Adrenal gland (tissue), 12 donors: ENCODE measurements around the gene NSUN7. TPM values are rescaled to one million over a fixed set of nuclear protein-coding genes. Genes with fewer than 3 reads are reported as not detected.

Experiments used
- DNase-seq, 7 donors: peaks; one replicate each; pipeline ENCODE4 v3.0.0-alpha.2; 2019 to 2020
- H3K27ac ChIP-seq, 5 donors: fragments of 200-600 bp; sonication (generic) in 4 of 5; 1 replicate in 3 of 5; 2 replicates in 2 of 5; pipeline versions ENCODE4 v1.5.1 to v1.8.0; 2016 to 2020; ENCODE audit warnings: mild to moderate bottlenecking in 1 of 5
- H3K27me3 ChIP-seq: fragments of 200-600 bp; 2 replicates; pipeline ENCODE4 v1.8.0; 2021
- H3K36me3 ChIP-seq, 2 donors: fragments of 200-600 bp; replicated peaks in 1 of 2; 1 replicate in 1 of 2; 2 replicates in 1 of 2; pipeline versions ENCODE4 v1.5.1 to v1.8.0; 2018 to 2022
- H3K4me1 ChIP-seq, 2 donors: fragments of 200-600 bp; replicated peaks in 1 of 2; 1 replicate in 1 of 2; 2 replicates in 1 of 2; pipeline versions ENCODE4 v1.5.1 to v1.8.0; 2018 to 2021
- H3K4me3 ChIP-seq, 4 donors: fragments of 200-600 bp; sonication (generic) in 3 of 4; one replicate each; pipeline ENCODE4 v1.5.1; 2016 to 2018
- H3K9me3 ChIP-seq, 3 donors: fragments of 200-600 bp; sonication (generic) in 1 of 3; replicated peaks in 1 of 3; 1 replicate in 2 of 3; 2 replicates in 1 of 3; pipeline versions ENCODE4 v1.5.1 to v1.8.0; 2016 to 2021
- POLR2A ChIP-seq, 2 donors: fragments of 450-650 bp; IDR thresholded peaks; one replicate each; pipeline ENCODE4 v1.6.1; 2017; ENCODE audit warnings: antibody characterized with exemption in 2 of 2, mild to moderate bottlenecking in 2 of 2, moderate library complexity in 1 of 2
- WGBS, 4 donors: extraction: QIAGEN DNeasy Blood & Tissue Kit in 2 of 4; methylation state at CpG; one replicate each; pipeline versions ENCODE4 v1.1.5 to v1.1.7; 2013 to 2017; 5-methylcytosine and 5-hydroxymethylcytosine counted together
- intact Hi-C, 2 donors: fragments of 100-400 bp; cut with DNase I; formaldehyde crosslinking; loops; one replicate each; pipeline versions ENCODE4 v1.14.1 to v1.15.0; 2022 to 2023
- polyA plus RNA-seq, 3 donors: library from polyadenylated mRNA; stranded (reverse); fragments of 200-250 nt in 2 of 3; fragments of 350-450 nt in 1 of 3; fragmentation: Illumina TruSeq in 1 of 3; extraction: RNeasy Lipid Tissue Mini Kit (QIAGEN cat#74804) in 1 of 3; gene quantifications; one replicate each; pipeline ENCODE4 v1.2.3, GENCODE V29; 2013 to 2014
- total RNA-seq, 9 donors: library from RNA; depleted of rRNA in 4 of 9; stranded (reverse); fragments of >200 nt in 4 of 9; fragments of 120-200 nt in 1 of 9; fragmentation: NEBNext Ultra II Directional in 1 of 9; extraction: Animal tissue kit (Norgen Biotek cat#: 25700) in 1 of 9; gene quantifications; one replicate each; pipeline versions ENCODE4 v1.1.0 to v1.2.4, GENCODE V29; 2013 to 2023
- TF ChIP-seq, protein P1 (sequence below), 6 experiments: fragments of 450-650 bp in 4 of 6; fragments of 200-600 bp in 2 of 6; sonication (generic) in 1 of 6; IDR thresholded peaks; 1 replicate in 5 of 6; 2 replicates in 1 of 6; pipeline versions ENCODE4 v1.5.1 to v1.8.0; 2016 to 2021; ENCODE audit warnings: antibody characterized with exemption in 6 of 6, mild to moderate bottlenecking in 2 of 6, moderate library complexity in 1 of 6
- donor health status: healthy with polysubstance abuse.
- donor health status: Bipolar disorder and iron deficiency.
- donor health status: DM: yes; HTN: yes; CAD: no.
- donor health status: DM: no; HTN: no; CAD: no.
- donor health status: DM: no; HTN: no; CAD: no.
- donor health status: DM: yes; HTN: yes; CAD: no.

The NSUN7 gene
- total and polyA plus RNA-seq, 12 donors = 0.79 to 10.4 (median 2.1) TPM

DNA sequence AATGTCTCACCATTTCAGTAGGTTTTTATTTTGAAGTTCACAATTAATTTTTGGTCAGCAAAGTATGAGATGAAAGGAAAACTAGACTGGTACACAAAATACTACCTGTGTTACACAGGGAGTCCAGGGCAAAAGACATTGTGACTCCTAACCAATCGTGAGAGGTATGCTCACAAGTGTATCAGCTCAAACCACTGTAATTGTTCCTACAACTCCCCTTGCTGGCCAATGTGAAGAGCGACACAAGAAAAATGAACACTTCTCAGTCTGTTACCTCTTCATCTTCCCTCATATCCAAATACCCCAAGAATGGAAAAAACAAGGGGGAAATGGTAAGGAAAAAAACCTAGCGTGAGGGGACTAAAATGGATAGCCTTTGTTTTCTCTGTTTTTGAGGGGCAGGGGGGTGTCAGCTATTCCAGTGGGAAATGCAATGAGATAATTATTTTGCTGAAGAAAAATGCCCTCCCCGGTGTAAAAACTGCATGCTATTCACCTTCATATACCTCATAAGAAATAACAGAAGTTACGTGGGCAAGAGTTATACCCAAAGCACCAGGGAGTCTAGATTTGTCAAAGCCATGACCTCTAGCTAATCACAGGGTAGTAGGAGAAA lies 30.6 kb upstream of the NSUN7 start:
- intact Hi-C loops = no loop called here
- Histone ChIP-seq H3K9me3 (no peaks in the 10 kb centered on the region), H3K27ac (no peak overlapping the region), H3K4me3 (no peak overlapping the region), H3K4me1 (no peaks in the 10 kb centered on the region), H3K36me3 (no peaks in the 10 kb centered on the region), H3K27me3 (no peaks in the 10 kb centered on the region)
- WGBS, 4 donors = 21 to 33% (median 31%) methylated on average over 5 of the region's 5 CpGs
- DNase-seq = peak in 4 of 7 donors; percentile 30 to 49 (median 42)
- TF ChIP-seq POLR2A (IDR thresholded peaks at IDR 0.05) = no peak
- TF ChIP-seq, protein P1, sequence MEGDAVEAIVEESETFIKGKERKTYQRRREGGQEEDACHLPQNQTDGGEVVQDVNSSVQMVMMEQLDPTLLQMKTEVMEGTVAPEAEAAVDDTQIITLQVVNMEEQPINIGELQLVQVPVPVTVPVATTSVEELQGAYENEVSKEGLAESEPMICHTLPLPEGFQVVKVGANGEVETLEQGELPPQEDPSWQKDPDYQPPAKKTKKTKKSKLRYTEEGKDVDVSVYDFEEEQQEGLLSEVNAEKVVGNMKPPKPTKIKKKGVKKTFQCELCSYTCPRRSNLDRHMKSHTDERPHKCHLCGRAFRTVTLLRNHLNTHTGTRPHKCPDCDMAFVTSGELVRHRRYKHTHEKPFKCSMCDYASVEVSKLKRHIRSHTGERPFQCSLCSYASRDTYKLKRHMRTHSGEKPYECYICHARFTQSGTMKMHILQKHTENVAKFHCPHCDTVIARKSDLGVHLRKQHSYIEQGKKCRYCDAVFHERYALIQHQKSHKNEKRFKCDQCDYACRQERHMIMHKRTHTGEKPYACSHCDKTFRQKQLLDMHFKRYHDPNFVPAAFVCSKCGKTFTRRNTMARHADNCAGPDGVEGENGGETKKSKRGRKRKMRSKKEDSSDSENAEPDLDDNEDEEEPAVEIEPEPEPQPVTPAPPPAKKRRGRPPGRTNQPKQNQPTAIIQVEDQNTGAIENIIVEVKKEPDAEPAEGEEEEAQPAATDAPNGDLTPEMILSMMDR (IDR thresholded peaks at IDR 0.05) = peak; percentile 30 to 82 (median 66)

DNA sequence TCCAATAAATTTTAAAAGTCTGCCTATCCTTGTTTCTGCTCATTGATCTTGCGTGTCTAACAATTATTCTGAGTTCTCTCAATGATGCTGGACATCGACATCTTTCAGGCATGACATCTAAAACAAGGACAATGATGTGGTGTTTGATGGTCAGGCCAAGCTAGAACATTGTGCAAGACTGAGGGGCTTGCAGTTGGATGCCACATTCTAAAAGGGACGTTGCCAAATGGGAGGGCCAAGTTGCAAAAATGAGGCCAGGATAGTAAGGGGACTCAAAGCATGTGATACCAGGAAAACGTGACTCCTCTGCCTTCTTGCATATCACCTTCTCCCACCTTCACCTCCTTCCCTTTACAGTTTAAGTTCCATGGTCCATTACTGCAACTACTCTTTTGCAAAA lies 29.4 kb upstream of the NSUN7 start:
- Histone ChIP-seq H3K36me3 (no peaks in the 10 kb centered on the region), H3K4me3 (no peak overlapping the region), H3K27me3 (no peaks in the 10 kb centered on the region), H3K4me1 (no peaks in the 10 kb centered on the region), H3K9me3 (no peaks in the 10 kb centered on the region), H3K27ac (no peak overlapping the region)
- intact Hi-C loops = no loop called here
- WGBS, 4 donors = 64 to 76% (median 72%) methylated on average over 4 of the region's 4 CpGs
- TF ChIP-seq, protein P1 (IDR thresholded peaks at IDR 0.05) = no peak
- TF ChIP-seq POLR2A (IDR thresholded peaks at IDR 0.05) = no peak
- DNase-seq = no peak

- H3K27ac ChIP-seq = peak overlapping the region in 1 of 5 donors; percentile 42
- TF ChIP-seq, protein P1 (IDR thresholded peaks at IDR 0.05) = no peak
- TF ChIP-seq POLR2A (IDR thresholded peaks at IDR 0.05) = no peak
- no peaks in the 10 kb centered on the region for H3K9me3 ChIP-seq
- no peak overlapping the region for H3K4me3 ChIP-seq
- no peaks in the 10 kb centered on the region for H3K36me3 ChIP-seq
- DNase-seq = no peak
- 17 to 44% (median 35%) methylated on average over 3 of the region's 3 CpGs for WGBS, 4 donors
- H3K4me1 ChIP-seq = no peaks in the 10 kb centered on the region
- H3K27me3 ChIP-seq = no peaks in the 10 kb centered on the region
- intact Hi-C loops = no loop called here
Observed at GRCh38 chr4:40720916-40721315, 28.8 kb upstream of the NSUN7 start.

DNA sequence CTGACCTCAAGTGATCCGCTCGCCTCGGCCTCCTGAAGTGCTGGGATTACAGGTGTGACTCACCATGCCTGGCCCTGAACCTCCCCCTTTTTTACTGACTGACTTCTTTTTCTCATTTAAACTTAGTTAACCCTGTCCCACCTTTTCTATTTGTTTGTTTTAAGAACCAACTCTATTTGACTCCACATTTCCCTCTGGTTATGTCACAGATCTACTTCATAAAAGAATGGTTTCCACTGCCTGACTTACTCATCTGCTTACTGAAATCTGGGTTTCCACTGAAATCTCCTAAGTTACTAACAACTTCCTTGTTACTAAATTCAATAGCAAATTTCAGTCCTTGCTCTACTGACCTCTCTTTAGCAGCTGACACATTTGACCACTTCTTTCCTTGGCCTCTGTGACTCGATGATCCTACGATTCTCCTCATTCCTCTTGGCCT lies 28.0 kb upstream of the NSUN7 start:
- TF ChIP-seq POLR2A (IDR thresholded peaks at IDR 0.05) = no peak
- TF ChIP-seq, protein P1 (IDR thresholded peaks at IDR 0.05) = no peak
- WGBS, 4 donors = 60 to 76% (median 66%) methylated on average over 5 of the region's 5 CpGs
- intact Hi-C loops = no loop called here
- peak overlapping the region in 3 of 5 donors; percentile 38 to 59 (median 42) for H3K27ac ChIP-seq
- no peaks in the 10 kb centered on the region for H3K36me3 ChIP-seq
- H3K27me3 ChIP-seq = no peaks in the 10 kb centered on the region
- DNase-seq = no peak
- no peaks in the 10 kb centered on the region for H3K4me1 ChIP-seq
- H3K9me3 ChIP-seq = no peaks in the 10 kb centered on the region
- H3K4me3 ChIP-seq = no peak overlapping the region
